NT2/D1 (cell line): ENCODE measurements around the gene NRGN.

ENCODE experiments used
- SUZ12 ChIP-seq: IDR thresholded peaks from 2 replicates; pipeline ENCODE4 v1.6.1; 2011; ENCODE audit not compliant: insufficient read length, insufficient read depth; ENCODE audit errors: extremely low read depth
- YY1 ChIP-seq: IDR thresholded peaks from 2 replicates; pipeline ENCODE4 v1.6.1; 2011; ENCODE audit not compliant: insufficient read length, insufficient read depth
- ZNF274 ChIP-seq: IDR thresholded peaks from 2 replicates; pipeline ENCODE4 v1.6.1; 2011; ENCODE audit warnings: mild to moderate bottlenecking, low read depth, low read length

GRCh38 chr11:124717786-124718651, 21.7 kb upstream of the NRGN start:
- TF ChIP-seq YY1 (no peak), ZNF274 (no peak), SUZ12 (no peak)
